Stimulated activated CD4-positive, alpha-beta T cell treated with anti-CD3 and anti-CD28 coated beads, Interleukin-12 subunit alpha, Interleukin-12 subunit beta, amount 100 ng/mL, for 4 hours (primary cell): Measurements from ENCODE around the gene C20orf173.
"Not testable (repeated sequence)": the region's sequence is repeated elsewhere in the genome, so short reads cannot be mapped to it uniquely, and the experiment has no call there.

Source experiments
- DNase-seq: peaks from one replicate; pipeline ENCODE4 v3.0.0-alpha.2; 2020

Gene C20orf173

DNA sequence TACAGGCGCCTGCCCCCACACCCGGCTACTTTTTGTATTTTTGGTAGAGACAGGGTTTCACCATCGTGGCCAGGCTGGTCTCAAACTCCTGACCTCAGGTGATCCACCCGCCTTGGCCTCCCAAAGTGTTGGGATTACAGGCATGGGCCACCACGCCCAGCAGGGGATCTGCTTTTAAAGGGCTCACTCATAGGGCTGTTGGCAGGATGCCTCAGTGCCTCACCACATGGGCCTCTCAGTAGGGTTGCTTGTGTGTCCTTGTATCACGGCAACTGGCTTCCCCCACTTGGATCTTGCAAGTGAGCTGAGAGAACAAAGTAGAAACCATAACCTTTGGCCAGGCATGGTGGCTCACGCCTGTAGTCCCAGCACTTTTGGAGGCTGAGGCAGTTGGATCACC is 15.5 kb upstream of the C20orf173 start:
- not testable (repeated sequence) for DNase-seq

GRCh38 chr20:35544436-35544835 is 15.0 kb upstream of the C20orf173 start:
- DNase-seq = no peak

DNA sequence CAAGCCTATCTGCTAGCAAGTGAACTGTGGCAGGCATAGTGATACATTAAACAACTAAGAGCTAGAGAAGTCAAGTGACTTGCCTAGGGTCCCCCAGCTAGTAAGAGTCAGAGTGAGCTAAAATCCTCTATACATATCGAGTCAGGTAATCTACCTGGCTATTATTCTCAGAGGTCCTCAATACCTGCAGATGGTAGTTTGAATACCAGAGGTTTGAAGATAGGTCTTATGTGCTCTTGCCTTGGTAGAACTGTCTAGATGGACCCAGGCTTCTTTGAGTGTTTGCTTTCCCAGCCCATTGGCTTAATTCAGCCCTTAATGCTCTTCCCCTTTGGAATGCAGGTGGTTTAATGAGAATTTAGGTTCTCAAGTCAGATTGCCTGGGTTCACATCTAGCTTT is 13.5 kb upstream of the C20orf173 start:
- no peak for DNase-seq

DNA sequence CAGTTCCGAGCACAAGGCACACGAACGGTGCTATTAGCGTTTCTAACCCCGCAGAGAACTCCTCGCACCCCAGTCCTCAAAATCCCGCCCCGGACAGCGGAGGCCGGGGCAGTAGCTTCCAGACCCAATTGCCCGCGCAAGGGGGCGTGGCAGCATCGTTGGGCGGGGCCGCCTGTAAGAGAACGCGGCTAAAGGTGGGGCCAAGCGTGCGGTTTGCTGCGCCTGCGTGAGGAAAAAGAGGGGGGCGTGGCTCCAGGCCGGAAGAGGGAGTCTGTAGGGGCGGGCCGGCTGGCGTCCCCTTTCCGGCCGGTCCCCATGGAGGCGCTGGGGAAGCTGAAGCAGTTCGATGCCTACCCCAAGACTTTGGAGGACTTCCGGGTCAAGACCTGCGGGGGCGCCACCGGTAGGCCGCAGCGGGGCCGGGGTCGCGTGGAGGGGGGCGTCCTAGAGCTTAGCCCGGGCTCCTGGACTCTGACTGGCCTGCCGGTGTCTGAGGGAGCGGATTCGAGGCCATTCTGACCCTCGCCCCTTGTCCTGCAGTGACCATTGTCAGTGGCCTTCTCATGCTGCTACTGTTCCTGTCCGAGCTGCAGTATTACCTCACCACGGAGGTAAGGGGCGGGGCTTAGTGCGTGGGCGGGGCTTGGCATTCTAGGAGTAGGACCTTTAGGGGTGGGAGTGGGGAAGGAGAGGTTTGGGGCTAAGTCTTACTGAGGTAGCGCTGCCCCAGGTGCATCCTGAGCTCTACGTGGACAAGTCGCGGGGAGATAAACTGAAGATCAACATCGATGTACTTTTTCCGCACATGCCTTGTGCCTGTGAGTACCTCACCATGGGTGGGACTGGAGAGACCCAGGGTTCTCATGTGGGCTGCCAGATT is 12.6 kb upstream of the C20orf173 start, which contains the start of gene ERGIC3:
Gene ERGIC3, plus strand, starts transcription at position 296 of the 880 bp plus-strand sequence. Its CDS starts 20 bp downstream, at position 316.
- peak; percentile 97 for DNase-seq

DNA sequence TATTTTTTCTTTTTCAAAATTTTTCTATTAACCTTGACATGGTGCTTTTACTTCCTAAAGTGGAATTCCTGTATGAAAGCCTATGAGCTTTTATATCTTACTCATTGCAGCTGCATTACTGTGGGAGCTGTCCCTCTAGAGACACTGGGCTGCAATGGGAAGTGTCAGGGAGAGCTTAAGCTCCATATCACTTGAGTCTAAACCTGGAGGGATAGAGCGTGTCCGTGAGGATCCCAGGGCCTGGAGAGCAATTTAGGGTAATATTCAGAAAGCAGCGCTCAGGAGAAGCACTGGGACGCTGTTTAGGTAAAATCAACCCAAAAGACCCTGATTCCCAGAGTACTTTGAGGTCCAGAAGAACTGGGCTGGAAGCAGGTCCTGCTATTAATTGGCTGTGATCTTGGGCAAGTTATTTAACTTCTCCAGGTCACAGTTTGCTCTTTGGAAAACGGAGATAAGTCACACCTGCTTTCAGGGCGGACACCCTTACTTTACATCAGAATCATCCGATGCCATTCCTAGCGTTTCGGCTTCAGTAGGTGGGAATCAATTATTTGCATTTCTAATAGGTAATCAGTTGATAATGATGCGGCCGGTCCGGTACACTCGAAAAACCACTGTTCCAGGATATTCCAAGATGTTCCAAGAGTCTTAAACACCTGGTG is 11.8 kb upstream of the C20orf173 start:
- no peak for DNase-seq

DNA sequence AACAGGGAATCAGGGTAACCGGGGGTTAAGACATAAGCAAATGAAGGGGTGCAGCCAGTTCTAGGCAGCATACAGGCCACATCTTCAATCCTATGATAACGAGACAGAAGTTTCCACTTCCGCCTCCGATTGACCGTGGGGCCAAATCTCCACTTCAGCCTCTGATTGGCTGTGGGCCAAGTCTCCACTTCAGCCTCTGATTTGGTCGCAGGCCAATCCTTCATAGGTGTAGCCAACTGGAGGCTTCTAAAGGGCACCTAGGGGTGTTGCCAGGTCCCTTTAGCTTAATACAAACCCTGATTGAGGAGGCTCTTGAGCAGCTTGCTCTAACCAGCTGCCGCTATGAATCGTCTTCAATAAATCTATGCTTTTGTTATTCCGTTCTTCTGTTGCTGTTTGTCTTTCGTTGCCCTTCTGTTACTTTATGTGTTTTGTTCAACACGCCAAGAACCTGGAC is 10.3 kb upstream of the C20orf173 start:
- no peak for DNase-seq

- DNase-seq = no peak
These were observed 2.2 kb downstream of the C20orf173 start for GRCh38 chr20:35527122-35527769.

DNA sequence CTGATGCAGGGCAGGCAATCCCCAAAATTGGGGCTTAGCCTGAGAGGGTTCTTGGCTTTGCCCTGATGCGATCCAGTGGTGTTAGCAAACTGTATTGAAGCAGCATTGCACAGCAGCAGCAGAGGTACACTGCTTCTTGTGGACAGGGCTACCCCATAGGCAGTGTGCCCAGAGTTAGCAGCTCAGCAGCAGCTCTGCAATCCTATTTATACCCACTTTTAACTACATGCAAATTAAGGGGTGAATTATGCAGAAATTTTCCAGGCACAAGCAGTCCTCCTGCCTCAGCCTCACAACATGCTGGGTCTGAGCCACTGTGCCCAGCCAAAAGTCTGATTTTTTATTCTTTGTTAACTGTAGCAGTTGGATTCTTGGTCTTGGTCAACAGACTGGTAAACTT is 3.8 kb downstream of the C20orf173 start:
- no peak for DNase-seq

- DNase-seq = peak; percentile 23
These were observed 6.1 kb downstream of the C20orf173 start for GRCh38 chr20:35523298-35523888.

DNA sequence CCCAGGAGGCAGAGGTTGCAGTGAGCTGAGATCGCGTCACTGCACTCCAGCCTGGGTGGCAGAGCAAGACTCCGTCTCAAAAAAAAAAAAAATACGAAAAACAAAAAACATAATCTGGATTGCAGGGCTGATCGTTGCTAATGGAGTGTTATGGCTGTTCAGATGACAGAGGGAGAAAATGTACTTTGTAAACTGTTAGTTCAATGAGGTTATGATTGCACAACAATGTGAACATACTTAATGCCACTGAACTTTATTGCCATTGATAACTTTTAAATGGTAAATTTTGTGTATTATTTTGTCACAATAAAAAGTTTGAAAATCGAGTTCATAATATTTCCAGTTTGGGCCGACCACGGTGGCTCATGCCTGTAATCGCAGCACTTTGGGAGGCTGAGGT is 10.5 kb downstream of the C20orf173 start:
- no peak for DNase-seq

GRCh38 chr20:35517767-35518166 is 11.7 kb downstream of the C20orf173 start:
- DNase-seq = not testable (repeated sequence)

GRCh38 chr20:35517125-35517524 is 12.3 kb downstream of the C20orf173 start:
- DNase-seq = no peak

DNA sequence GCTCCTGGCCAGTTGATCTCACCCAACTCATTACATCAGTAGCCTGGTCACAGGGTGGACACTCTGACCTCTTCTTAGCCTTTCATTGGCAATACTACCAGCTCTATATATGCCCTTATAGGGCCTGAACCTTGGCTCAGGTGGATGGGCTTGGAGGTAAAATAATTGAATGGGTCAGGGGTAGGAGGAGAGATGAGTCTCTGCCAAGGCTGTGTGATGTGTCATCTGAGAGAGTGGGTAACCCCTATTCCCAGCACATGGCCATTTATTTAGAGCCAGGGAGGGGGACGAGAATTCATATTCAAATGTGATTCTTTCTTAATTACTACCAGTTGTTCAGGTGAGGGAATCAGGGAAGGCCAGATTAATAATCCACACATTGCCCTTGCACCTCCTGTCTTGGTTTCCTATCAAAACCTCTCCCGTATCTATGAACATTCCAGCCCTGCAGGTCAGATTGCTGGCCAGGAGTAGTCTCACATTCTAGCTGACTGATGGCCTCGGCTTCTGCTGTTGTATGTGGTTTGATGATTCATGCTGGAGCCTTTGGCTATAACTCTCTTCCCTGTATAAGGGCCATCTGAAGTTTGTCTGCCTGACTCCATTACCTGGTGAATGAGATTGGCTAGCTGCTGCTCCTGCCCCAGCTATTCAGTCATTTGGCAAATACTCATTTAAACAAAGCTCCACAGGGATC is 13.4 kb downstream of the C20orf173 start:
- no peak for DNase-seq

GRCh38 chr20:35515341-35515740 is 14.1 kb downstream of the C20orf173 start:
- DNase-seq = no peak

DNA sequence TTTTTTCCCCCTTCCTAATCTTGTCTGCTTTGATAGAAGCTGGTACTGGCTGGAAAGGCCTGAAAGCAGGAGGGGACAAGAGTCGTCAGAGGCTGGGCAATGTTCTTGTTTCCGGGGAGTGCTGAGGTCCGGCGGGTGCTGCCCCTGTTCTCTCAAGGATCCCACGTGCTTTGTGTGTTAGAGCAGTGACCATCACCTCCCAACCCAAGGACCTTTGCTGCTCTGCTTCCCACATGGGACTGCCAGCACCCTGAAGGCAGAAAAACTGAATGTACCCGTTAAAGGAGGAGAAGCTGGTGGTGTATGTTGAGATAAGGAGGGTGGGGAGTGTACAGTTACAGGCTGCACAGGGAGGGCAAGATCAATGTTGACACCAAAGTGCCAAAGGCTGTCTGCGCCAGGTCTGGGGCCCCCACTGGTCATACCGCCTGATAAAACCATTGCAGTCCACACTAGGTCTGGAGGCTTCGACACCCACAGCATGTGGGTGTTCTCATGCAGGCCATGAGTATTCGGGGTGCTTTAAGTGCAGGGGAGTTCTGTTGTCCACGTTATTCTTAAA is 15.0 kb downstream of the C20orf173 start:
- no peak for DNase-seq

- DNase-seq = no peak
These were observed 17.5 kb downstream of the C20orf173 start for GRCh38 chr20:35511814-35512420.

DNA sequence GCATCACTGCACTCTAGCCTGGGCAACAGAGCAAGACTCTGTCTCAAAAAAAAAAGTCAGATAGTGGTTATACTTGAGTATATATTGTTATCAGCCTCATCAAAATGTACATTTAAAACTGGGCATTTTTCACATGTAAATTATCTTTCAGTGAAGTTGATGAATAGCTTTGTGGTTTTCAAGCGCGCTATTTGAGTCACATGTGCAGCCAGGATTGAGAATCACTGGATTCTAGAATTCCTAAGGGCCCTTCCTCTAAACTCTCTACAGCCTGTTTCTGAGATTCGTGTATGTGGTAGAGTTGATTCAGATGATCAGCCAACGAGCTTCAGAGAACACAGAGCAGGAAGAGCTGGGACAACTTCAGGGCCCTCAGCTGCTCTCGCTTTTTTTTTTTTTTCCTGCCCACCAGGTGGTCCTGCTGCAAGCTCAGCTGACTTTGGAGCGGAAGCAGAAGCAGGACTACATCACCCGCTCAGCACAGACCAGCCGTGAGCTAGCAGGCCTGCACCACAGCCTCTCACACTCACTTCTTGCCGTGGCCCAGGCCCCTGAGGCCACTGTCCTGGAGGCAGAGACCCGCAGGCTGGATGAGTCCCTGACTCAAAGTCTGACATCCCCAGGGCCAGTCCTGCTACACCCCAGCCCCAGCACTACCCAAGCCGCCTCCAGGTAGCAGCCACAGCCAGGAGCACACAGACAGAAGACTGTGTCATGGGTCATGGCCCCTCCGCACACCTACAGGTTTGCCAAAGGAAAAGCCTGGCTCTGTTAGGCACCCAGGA is 18.3 kb downstream of the C20orf173 start:
- DNase-seq = no peak

DNA sequence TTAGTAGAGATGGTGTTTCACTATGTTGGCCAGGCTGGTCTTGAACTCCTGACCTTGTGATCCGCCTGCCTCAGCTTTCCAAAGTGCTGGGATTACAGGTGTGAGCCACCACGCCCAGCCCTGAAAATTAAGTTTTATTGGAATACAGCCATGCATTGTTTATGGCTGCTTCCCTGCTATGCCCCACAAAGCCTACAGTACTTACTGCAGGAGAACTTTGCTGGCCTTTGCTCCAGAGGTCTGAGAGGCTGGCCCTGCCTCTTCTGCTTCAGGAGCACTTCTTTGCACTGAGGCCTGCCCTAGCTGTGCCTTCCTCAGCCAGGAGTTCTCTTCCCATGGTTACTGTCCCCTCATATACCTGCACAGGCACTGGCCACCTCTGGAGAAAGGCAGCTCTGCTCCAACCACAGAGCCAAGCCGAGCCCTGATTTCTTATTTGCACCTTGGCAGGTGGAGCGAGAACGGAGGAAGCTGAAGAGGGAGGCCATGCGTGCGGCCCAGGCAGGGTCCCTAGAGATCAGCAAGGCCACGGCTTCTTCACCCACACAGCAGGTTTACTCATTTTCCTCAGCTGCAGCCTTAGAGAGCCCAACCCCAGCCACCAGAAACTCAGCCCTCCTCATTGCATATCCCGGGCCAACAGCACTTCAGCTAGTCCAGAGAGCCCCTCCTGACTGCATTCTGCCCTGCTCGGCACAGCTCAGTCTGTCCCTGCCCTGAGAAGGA is 20.8 kb downstream of the C20orf173 start:
- DNase-seq = no peak

DNA sequence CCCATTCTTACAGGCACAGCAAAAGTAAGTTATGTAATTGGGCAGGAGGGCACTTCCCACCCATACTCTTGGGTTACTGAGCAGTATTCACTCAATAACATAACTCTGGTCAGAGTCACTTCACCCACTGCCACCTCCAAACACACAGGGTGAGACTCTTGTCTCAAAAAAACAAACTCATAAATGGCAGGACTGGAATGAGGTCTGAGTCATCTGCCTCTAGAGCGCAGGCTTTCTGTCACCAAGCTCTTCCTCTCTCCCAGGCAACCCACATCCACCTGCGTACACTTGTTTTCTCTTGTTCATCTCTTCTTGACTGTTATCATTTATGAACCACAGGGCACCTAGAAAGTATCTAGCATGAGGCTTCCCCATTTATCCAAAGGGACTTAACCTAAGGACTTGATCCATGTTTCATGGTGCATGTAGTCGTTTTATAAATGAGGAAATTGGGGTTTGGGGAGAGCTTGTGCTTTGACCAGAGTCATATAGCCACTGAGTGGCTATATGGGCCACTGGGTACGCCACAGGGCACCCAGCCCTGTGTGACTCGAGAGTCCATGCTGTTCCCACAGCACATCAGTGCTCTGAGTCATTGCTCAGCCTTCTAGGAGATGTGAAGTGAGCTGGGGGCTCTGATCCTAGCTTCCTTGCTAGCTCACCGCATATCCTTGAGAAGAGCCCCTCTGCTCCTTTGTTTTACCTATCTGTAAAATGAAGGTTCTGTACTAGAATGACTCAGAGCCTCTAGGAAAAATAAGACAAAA is 22.4 kb downstream of the C20orf173 start:
- no peak for DNase-seq
